ENCODE measurements around the gene PMPCB.

PMPCB gene

DNA sequence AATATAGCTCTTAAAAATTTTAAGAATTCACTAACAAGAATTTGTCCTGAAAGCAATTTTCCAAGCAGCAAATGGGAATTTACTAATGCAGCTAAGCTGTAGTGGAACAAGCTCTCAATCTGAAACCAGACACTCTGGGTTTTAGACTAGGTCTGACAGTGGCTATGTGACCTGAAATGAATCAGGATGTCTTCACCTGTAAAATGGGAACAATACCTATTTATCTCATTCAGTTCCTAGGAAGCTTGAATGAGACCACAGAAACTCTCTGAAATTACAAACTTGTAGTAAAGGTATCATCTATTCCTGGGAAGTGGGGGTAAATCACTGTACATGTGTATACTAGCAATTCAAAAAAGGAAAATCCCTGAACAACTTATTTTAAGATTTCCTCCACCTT is 46.1 kb downstream of the PMPCB start:
- Histone ChIP-seq H3K4ac (ENCODE audit: low read depth, low read length) (peak overlapping the region; percentile 60), H4K8ac (ENCODE audit: low read depth, low read length) (no peak overlapping the region), H3K18ac (ENCODE audit: low read length) (no peak overlapping the region), H3K9me3 (ENCODE audit: insufficient read depth, low read depth, low read length) (no peaks in the 10 kb centered on the region), H3K36me3 (ENCODE audit: control insufficient read depth in 1 of 2, insufficient read depth in 2 of 2, low read length in 2 of 2) (peaks cover 4 to 9% of the 10 kb centered on the region in 2 experiments), H3K27ac (ENCODE audit: low read depth, low read length) (no peak overlapping the region), H3K4me3 (ENCODE audit: low read depth, low read length) (no peak overlapping the region), H3K27me3 (ENCODE audit: insufficient read depth, low read length) (no peaks in the 10 kb centered on the region), H2BK12ac (ENCODE audit: low read length) (no peak overlapping the region), H3K9ac (ENCODE audit: low read length) (no peak overlapping the region), H2BK5ac (ENCODE audit: low read depth, low read length, poor library complexity) (no peak overlapping the region), H2BK120ac (ENCODE audit: insufficient read depth, low read length, poor library complexity) (no peak overlapping the region), H4K12ac (ENCODE audit: low read depth, low read length) (no peak overlapping the region), H3K4me1 (ENCODE audit: control insufficient read depth in 1 of 2, insufficient read depth in 2 of 2, low read length in 2 of 2) (no peaks in the 10 kb centered on the region), H4K91ac (ENCODE audit: low read depth, low read length) (no peak overlapping the region), H2AK5ac (ENCODE audit: low read length) (no peak overlapping the region), H2AFZ (ENCODE audit: insufficient read depth, low read length, poor library complexity) (no peak overlapping the region), H3K79me2 (ENCODE audit: control insufficient read depth, insufficient read depth, low read length, poor library complexity) (peaks cover 10% of the 10 kb centered on the region), H3K23ac (ENCODE audit: low read length) (no peak overlapping the region), H3K79me1 (ENCODE audit: low read length) (peaks cover 9% of the 10 kb centered on the region), H3K14ac (ENCODE audit: low read length) (no peak overlapping the region), H3K4me2 (ENCODE audit: low read length) (peak overlapping the region; percentile 69)
- DNase-seq: no peak

DNA sequence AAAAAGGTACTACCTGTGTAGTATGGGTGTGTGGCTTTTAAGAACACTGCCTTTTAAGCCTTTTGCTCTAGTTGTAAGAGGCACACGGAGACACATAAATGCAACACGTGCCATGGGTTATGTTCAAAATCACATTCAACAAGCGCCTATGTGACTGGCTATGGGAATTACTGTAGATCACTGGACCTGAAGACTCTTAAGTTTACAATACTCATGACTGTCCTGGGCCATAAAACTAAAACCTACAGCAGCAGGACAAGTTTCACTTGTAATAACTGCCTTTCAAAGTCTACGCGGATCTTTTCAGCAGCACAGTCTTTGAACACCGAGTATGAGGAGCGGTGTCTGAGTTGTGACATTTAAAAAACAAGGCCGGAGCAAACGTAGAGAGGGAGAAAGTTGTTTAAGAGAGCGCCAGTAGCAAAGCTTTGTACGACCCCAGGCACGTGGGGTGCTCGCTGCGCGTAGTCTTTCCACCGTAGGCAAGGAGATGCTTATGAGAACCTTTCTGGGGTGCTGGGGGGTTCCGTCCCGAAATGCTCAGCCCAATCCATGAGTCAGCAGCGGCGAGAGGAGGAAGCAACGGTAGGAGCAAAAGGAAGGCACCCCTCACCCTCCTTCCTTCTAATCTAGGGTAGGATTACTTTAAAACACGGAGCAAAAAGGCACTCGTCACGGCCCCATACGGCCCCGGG is 46.7 kb downstream of the PMPCB start:
- Histone ChIP-seq H2AK5ac (ENCODE audit: low read length) (peak overlapping the region; percentile 42), H2BK120ac (ENCODE audit: insufficient read depth, low read length, poor library complexity) (peak overlapping the region; percentile 73), H3K27me3 (ENCODE audit: insufficient read depth, low read length) (no peaks in the 10 kb centered on the region), H3K9me3 (ENCODE audit: insufficient read depth, low read depth, low read length) (no peaks in the 10 kb centered on the region), H2AFZ (ENCODE audit: insufficient read depth, low read length, poor library complexity) (peak overlapping the region; percentile 32), H2BK12ac (ENCODE audit: low read length) (no peak overlapping the region), H2BK5ac (ENCODE audit: low read depth, low read length, poor library complexity) (peak overlapping the region; percentile 71), H3K18ac (ENCODE audit: low read length) (peak overlapping the region; percentile 90), H4K12ac (ENCODE audit: low read depth, low read length) (peak overlapping the region; percentile 92), H3K27ac (ENCODE audit: low read depth, low read length) (no peak overlapping the region), H3K14ac (ENCODE audit: low read length) (peak overlapping the region; percentile 96), H3K4me1 (ENCODE audit: control insufficient read depth in 1 of 2, insufficient read depth in 2 of 2, low read length in 2 of 2) (peaks cover 2% of the 10 kb centered on the region in 2 experiments), H3K4me2 (ENCODE audit: low read length) (peak overlapping the region; percentile 69), H4K8ac (ENCODE audit: low read depth, low read length) (peak overlapping the region; percentile 95), H3K4ac (ENCODE audit: low read depth, low read length) (peak overlapping the region; percentile 95), H3K36me3 (ENCODE audit: control insufficient read depth in 1 of 2, insufficient read depth in 2 of 2, low read length in 2 of 2) (peaks cover 3 to 8% of the 10 kb centered on the region in 2 experiments), H3K79me2 (ENCODE audit: control insufficient read depth, insufficient read depth, low read length, poor library complexity) (peaks cover 12% of the 10 kb centered on the region), H3K4me3 (ENCODE audit: low read depth, low read length) (peak overlapping the region; percentile 96), H3K79me1 (ENCODE audit: low read length) (peaks cover 9% of the 10 kb centered on the region), H3K23ac (ENCODE audit: low read length) (peak overlapping the region; percentile 37), H4K91ac (ENCODE audit: low read depth, low read length) (peak overlapping the region; percentile 93), H3K9ac (ENCODE audit: low read length) (peak overlapping the region; percentile 83)
- WGBS (ENCODE audit: extremely low coverage, insufficient coverage, insufficient read length): no CpG with 5 or more reads among the region's 26 CpGs
- peak in 1 of 2 donors; percentile 25 for DNase-seq

DNA sequence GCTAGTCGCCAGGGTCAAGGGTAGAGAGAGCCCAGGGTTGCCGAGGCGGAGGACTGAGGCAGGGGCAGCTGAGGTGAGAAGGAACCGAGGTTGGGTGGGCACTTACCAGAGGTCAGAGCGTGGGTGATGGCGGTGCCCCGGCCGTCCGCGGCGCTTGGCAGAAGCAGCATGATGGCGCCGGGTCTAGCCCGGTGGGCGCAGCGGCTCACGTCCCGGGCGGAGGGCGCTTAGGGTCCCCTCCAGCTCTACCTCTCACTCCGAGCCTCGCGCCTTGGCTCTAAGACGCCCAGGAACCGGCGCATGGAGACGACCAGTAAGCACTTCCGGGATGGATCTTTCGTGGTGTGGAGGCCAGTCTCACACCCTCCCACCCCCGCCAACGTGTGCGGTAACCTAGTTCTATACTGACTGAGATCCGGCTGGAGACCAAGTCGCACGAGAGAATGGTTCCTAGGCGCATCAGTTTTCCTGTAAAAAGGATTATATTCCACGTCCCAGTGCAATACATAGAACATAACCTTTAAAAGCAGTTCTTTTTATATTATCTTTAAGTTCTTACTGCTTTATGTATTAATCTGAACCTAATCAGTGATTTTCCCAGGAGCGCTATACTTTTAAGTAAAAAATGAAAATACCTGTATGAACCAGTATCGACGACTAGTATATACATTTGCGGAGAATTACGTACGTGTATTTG is 47.4 kb downstream of the PMPCB start, which contains the start of gene DNAJC2:
Gene DNAJC2 (minus strand): TSS at position 315 of the 697 bp plus-strand sequence. CDS start 145 bp downstream, at position 170.
- H3K4me2 ChIP-seq (ENCODE audit: low read length): peak within 1 kb of the TSS; percentile 69
- peaks cover 3 to 8% of the 10 kb centered on the region in 2 experiments for H3K36me3 ChIP-seq (ENCODE audit: control insufficient read depth in 1 of 2, insufficient read depth in 2 of 2, low read length in 2 of 2)
- no peak within 1 kb of the TSS for H2BK12ac ChIP-seq (ENCODE audit: low read length)
- peak within 1 kb of the TSS; percentile 73 for H2BK120ac ChIP-seq (ENCODE audit: insufficient read depth, low read length, poor library complexity)
- WGBS (ENCODE audit: extremely low coverage, insufficient coverage, insufficient read length): no CpG with 5 or more reads among the region's 43 CpGs
- H2AK5ac ChIP-seq (ENCODE audit: low read length): peak within 1 kb of the TSS; percentile 42
- H4K12ac ChIP-seq (ENCODE audit: low read depth, low read length): peak within 1 kb of the TSS; percentile 92
- H3K4me1 ChIP-seq (ENCODE audit: control insufficient read depth in 1 of 2, insufficient read depth in 2 of 2, low read length in 2 of 2): peaks cover 2% of the 10 kb centered on the region in 2 experiments
- peak within 1 kb of the TSS; percentile 83 for H3K9ac ChIP-seq (ENCODE audit: low read length)
- peak within 1 kb of the TSS; percentile 96 for H3K4me3 ChIP-seq (ENCODE audit: low read depth, low read length)
- peaks cover 12% of the 10 kb centered on the region for H3K79me2 ChIP-seq (ENCODE audit: control insufficient read depth, insufficient read depth, low read length, poor library complexity)
- H2AFZ ChIP-seq (ENCODE audit: insufficient read depth, low read length, poor library complexity): peak within 1 kb of the TSS; percentile 32
- H3K23ac ChIP-seq (ENCODE audit: low read length): peak within 1 kb of the TSS; percentile 37
- H3K18ac ChIP-seq (ENCODE audit: low read length): peak within 1 kb of the TSS; percentile 90
- H3K27ac ChIP-seq (ENCODE audit: low read depth, low read length): no peak within 1 kb of the TSS
- peak within 1 kb of the TSS; percentile 93 for H4K91ac ChIP-seq (ENCODE audit: low read depth, low read length)
- peak within 1 kb of the TSS; percentile 95 for H4K8ac ChIP-seq (ENCODE audit: low read depth, low read length)
- peaks cover 9% of the 10 kb centered on the region for H3K79me1 ChIP-seq (ENCODE audit: low read length)
- peak within 1 kb of the TSS; percentile 96 for H3K14ac ChIP-seq (ENCODE audit: low read length)
- H3K4ac ChIP-seq (ENCODE audit: low read depth, low read length): peak within 1 kb of the TSS; percentile 95
- DNase-seq: peak; percentile 87 to 92
- no peaks in the 10 kb centered on the region for H3K9me3 ChIP-seq (ENCODE audit: insufficient read depth, low read depth, low read length)
- H3K27me3 ChIP-seq (ENCODE audit: insufficient read depth, low read length): no peaks in the 10 kb centered on the region
- H2BK5ac ChIP-seq (ENCODE audit: low read depth, low read length, poor library complexity): peak within 1 kb of the TSS; percentile 71

DNA sequence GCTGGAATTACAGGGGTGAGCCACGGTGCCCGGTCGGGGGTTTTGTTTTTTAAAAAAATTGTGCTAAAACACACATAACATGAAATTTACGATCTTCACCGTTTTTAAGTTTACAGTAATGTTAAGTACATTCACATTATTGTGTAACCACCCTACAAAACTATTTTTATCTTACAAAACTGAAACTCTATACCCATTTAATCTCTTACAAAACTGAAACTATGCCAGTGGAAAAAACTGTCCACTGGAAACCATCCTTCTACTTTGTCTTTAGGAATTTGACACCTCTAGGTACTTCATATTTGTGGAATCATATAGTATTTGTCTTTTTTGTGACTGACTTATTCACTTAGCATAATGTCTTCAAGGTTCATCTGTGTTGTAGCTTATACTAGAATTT is 49.2 kb downstream of the PMPCB start:
- H3K4me2 ChIP-seq (ENCODE audit: low read length): no peak overlapping the region
- no peak overlapping the region for H3K4ac ChIP-seq (ENCODE audit: low read depth, low read length)
- H3K18ac ChIP-seq (ENCODE audit: low read length): no peak overlapping the region
- H2AK5ac ChIP-seq (ENCODE audit: low read length): no peak overlapping the region
- H4K8ac ChIP-seq (ENCODE audit: low read depth, low read length): no peak overlapping the region
- no peak overlapping the region for H3K14ac ChIP-seq (ENCODE audit: low read length)
- no peak overlapping the region for H3K27ac ChIP-seq (ENCODE audit: low read depth, low read length)
- H3K79me2 ChIP-seq (ENCODE audit: control insufficient read depth, insufficient read depth, low read length, poor library complexity): peaks cover 12% of the 10 kb centered on the region
- H2BK120ac ChIP-seq (ENCODE audit: insufficient read depth, low read length, poor library complexity): no peak overlapping the region
- no peak for DNase-seq
- H3K4me1 ChIP-seq (ENCODE audit: control insufficient read depth in 1 of 2, insufficient read depth in 2 of 2, low read length in 2 of 2): peaks cover 2 to 4% of the 10 kb centered on the region in 2 experiments
- H3K23ac ChIP-seq (ENCODE audit: low read length): no peak overlapping the region
- H4K91ac ChIP-seq (ENCODE audit: low read depth, low read length): no peak overlapping the region
- H2BK12ac ChIP-seq (ENCODE audit: low read length): no peak overlapping the region
- H2AFZ ChIP-seq (ENCODE audit: insufficient read depth, low read length, poor library complexity): no peak overlapping the region
- no peaks in the 10 kb centered on the region for H3K27me3 ChIP-seq (ENCODE audit: insufficient read depth, low read length)
- no CpG with 5 or more reads among the region's 5 CpGs for WGBS (ENCODE audit: extremely low coverage, insufficient coverage, insufficient read length)
- H3K36me3 ChIP-seq (ENCODE audit: control insufficient read depth in 1 of 2, insufficient read depth in 2 of 2, low read length in 2 of 2): peaks cover under 1 to 2% of the 10 kb centered on the region in 2 experiments
- no peak overlapping the region for H3K9ac ChIP-seq (ENCODE audit: low read length)
- peaks cover 9% of the 10 kb centered on the region for H3K79me1 ChIP-seq (ENCODE audit: low read length)
- no peak overlapping the region for H2BK5ac ChIP-seq (ENCODE audit: low read depth, low read length, poor library complexity)
- H4K12ac ChIP-seq (ENCODE audit: low read depth, low read length): no peak overlapping the region
- H3K9me3 ChIP-seq (ENCODE audit: insufficient read depth, low read depth, low read length): no peaks in the 10 kb centered on the region
- H3K4me3 ChIP-seq (ENCODE audit: low read depth, low read length): no peak overlapping the region

Measured in trophoblast cell (in vitro differentiated cells and primary cell).